Duodenal mucosa (tissue), 2 donors: ENCODE data around the gene MAML3.

Experiments used
- H3K27ac ChIP-seq: one replicate; pipeline ENCODE4 v1.7.0; 2013; ENCODE audit warnings: low read depth, low read length
- H3K27me3 ChIP-seq, 2 donors: one replicate each; pipeline ENCODE4 v1.7.0; 2013; ENCODE audit warnings: low read length in 2 of 2, control low read depth in 1 of 2; ENCODE audit not compliant: insufficient read depth in 2 of 2, control insufficient read depth in 1 of 2
- H3K36me3 ChIP-seq, 2 donors: one replicate each; pipeline ENCODE4 v1.7.0; 2013; ENCODE audit warnings: low read length in 2 of 2, control low read depth in 1 of 2; ENCODE audit not compliant: insufficient read depth in 2 of 2, control insufficient read depth in 1 of 2
- H3K4me1 ChIP-seq, 2 donors: one replicate each; pipeline ENCODE4 v1.7.0; 2013; ENCODE audit warnings: low read length in 2 of 2, control low read depth in 1 of 2; ENCODE audit not compliant: insufficient read depth in 2 of 2, control insufficient read depth in 1 of 2
- H3K4me3 ChIP-seq, 2 donors: one replicate each; pipeline ENCODE4 v1.7.0; 2013; ENCODE audit warnings: low read length in 2 of 2, low read depth in 1 of 2
- H3K9ac ChIP-seq, 2 donors: one replicate each; pipeline ENCODE4 v1.7.0; 2013; ENCODE audit warnings: low read length in 2 of 2, low read depth in 1 of 2
- H3K9me3 ChIP-seq, 2 donors: one replicate each; pipeline ENCODE4 v1.7.0; 2013; ENCODE audit warnings: low read length in 2 of 2, control low read depth in 1 of 2; ENCODE audit not compliant: control insufficient read depth in 1 of 2

MAML3 gene

DNA sequence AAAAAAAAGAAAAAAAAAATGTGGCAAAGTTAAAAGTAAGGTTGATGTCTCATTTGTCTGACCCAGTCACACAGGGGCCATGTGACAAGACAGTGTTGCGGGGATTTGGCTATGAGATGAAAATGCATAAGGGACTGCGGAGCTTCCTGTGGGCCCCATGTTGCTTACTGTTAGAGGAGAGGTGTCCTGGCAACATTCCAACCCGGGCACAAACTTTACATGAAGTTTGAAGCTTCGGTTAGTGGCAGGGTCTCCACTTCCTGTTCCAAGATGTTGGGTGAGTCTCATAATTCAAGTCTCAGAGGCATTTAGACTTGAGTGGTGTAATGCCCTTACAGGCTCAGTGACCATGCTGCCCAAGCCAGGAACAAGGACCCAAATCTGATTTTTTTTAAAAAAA lies 111.3 kb downstream of the MAML3 start:
- Histone ChIP-seq H3K9me3 (no peaks in the 10 kb centered on the region), H3K27ac (no peak overlapping the region), H3K4me1 (peaks cover 22 to 38% of the 10 kb centered on the region in 2 donors), H3K9ac (no peak overlapping the region), H3K27me3 (no peaks in the 10 kb centered on the region), H3K4me3 (no peak overlapping the region), H3K36me3 (no peaks in the 10 kb centered on the region)

GRCh38 chr4:140038031-140038533 lies 115.9 kb downstream of the MAML3 start:
- no peak overlapping the region for H3K4me3 ChIP-seq
- no peak overlapping the region for H3K9ac ChIP-seq
- peaks cover 16 to 33% of the 10 kb centered on the region in 2 donors for H3K4me1 ChIP-seq
- no peaks in the 10 kb centered on the region for H3K9me3 ChIP-seq
- no peaks in the 10 kb centered on the region for H3K27me3 ChIP-seq
- H3K27ac ChIP-seq, result no peak overlapping the region
- no peaks in the 10 kb centered on the region for H3K36me3 ChIP-seq

DNA sequence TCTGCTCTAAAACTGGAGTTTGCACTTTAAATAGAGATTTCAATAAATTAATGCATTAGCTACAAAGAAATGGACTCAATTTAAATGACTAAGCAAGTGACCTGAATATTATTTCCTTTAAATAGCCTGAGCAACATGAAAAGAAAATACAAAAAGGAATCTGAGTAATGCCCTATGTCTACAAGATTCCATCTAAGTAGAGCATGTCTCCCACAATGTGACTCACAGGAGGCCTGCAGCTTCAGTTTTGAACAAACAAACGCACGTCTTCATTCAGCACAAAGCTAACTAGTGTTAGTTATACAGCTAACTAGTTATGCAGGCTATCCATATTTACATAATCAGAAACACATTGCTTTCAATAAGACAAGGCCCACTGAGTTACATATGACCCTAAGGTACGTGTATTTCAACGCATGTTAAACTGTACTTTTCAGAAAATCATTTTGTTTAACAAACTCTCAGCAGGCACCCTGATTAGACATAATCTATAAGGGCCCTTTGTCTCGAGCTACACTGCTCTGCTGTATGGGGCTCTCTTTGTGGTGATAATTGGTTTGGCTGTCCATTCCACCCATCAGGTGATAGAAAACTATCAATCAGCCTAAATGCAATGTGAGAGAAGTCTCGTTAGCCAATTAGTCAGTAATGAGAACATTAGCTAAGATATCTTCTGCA lies 116.5 kb downstream of the MAML3 start:
- H3K9me3 ChIP-seq, result no peaks in the 10 kb centered on the region
- H3K27me3 ChIP-seq, result no peaks in the 10 kb centered on the region
- H3K4me3 ChIP-seq, result no peak overlapping the region
- no peak overlapping the region for H3K27ac ChIP-seq
- no peak overlapping the region for H3K9ac ChIP-seq
- peaks cover 16 to 38% of the 10 kb centered on the region in 2 donors for H3K4me1 ChIP-seq
- no peaks in the 10 kb centered on the region for H3K36me3 ChIP-seq

GRCh38 chr4:140031706-140032105 lies 122.3 kb downstream of the MAML3 start:
- H3K9ac ChIP-seq, result no peak overlapping the region
- peaks cover 20 to 50% of the 10 kb centered on the region in 2 donors for H3K4me1 ChIP-seq
- H3K27ac ChIP-seq, result no peak overlapping the region
- no peak overlapping the region for H3K4me3 ChIP-seq
- no peaks in the 10 kb centered on the region for H3K9me3 ChIP-seq
- H3K27me3 ChIP-seq, result no peaks in the 10 kb centered on the region
- no peaks in the 10 kb centered on the region for H3K36me3 ChIP-seq

- Histone ChIP-seq H3K27me3 (no peaks in the 10 kb centered on the region), H3K9ac (no peak overlapping the region), H3K36me3 (no peaks in the 10 kb centered on the region), H3K27ac (no peak overlapping the region), H3K9me3 (no peaks in the 10 kb centered on the region), H3K4me3 (no peak overlapping the region), H3K4me1 (peaks cover 20 to 49% of the 10 kb centered on the region in 2 donors)
Observed at GRCh38 chr4:140031061-140031460, 122.9 kb downstream of the MAML3 start.

DNA sequence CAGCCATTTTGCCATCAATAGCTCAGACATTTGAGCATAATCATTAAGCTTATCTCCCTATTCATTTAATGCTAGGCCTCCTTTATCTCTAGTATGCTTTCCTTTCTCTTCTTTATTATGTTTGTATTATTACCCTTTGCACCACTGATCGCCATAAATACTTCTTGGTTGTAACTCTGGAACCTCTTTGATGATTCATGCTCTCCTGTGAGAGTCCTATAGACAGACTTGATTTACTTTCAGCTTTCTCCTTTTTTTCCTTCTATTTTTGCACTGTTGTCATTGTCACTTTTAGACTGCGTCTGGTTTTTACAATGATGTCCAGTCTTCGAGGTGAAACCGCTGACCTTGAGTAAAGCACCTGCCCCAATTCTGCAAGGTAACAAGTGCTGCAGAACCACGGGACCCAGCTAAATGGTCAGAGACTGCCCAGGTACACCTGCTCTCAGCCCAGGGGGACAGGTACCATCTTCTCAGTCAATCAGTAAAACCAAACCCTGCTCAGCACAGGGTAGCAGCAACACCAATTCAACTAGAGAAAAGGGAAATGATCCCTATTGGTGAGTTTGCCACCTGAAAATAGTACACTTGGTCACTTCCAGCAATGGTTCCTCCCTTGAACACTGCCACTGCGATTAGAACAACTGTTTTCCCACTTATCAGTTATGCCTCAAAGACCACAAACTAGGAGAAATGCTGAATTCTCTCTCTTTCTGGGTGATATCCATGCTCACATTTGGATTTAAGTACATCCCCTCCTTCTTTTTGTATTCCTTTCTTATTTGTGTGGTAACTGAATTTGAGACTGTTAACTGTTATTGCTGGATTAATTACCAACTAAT lies 125.1 kb downstream of the MAML3 start:
- Histone ChIP-seq H3K27me3 (no peaks in the 10 kb centered on the region), H3K4me3 (peak overlapping the region; percentile 46), H3K36me3 (no peaks in the 10 kb centered on the region), H3K4me1 (peaks cover 28 to 62% of the 10 kb centered on the region in 2 donors), H3K27ac (peak overlapping the region; percentile 23), H3K9ac (peak overlapping the region; percentile 2 to 15), H3K9me3 (no peaks in the 10 kb centered on the region)

DNA sequence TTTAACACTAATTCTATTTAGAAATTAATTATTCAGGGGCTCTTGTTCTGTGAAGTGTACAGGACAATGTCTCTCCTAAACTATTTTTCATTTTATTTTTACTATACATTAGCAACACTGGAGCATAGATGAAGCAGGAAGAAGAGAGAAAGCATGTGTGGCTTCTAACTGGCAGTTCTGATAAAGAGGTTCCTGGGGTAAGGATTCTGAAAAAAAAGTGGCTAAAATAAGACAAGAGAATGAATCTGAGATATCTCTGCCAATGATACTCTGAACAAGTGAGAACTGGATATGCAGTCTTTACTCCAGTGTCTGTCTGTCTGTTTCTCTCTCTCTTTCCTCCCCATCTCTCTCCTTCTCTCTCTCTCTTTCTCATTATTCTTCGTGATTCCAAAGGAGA lies 125.9 kb downstream of the MAML3 start:
- H3K9ac ChIP-seq, result no peak overlapping the region
- no peaks in the 10 kb centered on the region for H3K36me3 ChIP-seq
- no peaks in the 10 kb centered on the region for H3K9me3 ChIP-seq
- H3K27ac ChIP-seq, result no peak overlapping the region
- peaks cover 28 to 66% of the 10 kb centered on the region in 2 donors for H3K4me1 ChIP-seq
- no peaks in the 10 kb centered on the region for H3K27me3 ChIP-seq
- peak overlapping the region in 1 of 2 donors; percentile 8 for H3K4me3 ChIP-seq

- Histone ChIP-seq H3K4me1 (peaks cover 28 to 67% of the 10 kb centered on the region in 2 donors), H3K27ac (no peak overlapping the region), H3K4me3 (no peak overlapping the region), H3K36me3 (no peaks in the 10 kb centered on the region), H3K9ac (no peak overlapping the region), H3K9me3 (no peaks in the 10 kb centered on the region), H3K27me3 (no peaks in the 10 kb centered on the region)
Observed at GRCh38 chr4:140027101-140027500, 126.9 kb downstream of the MAML3 start.

GRCh38 chr4:140025470-140025869 lies 128.5 kb downstream of the MAML3 start:
- no peaks in the 10 kb centered on the region for H3K9me3 ChIP-seq

More at GRCh38 chr4:140025470-140025869, 128.5 kb downstream of the MAML3 start:
- H3K4me1 ChIP-seq, result peaks cover 36 to 64% of the 10 kb centered on the region in 2 donors
- no peaks in the 10 kb centered on the region for H3K27me3 ChIP-seq
- H3K4me3 ChIP-seq, result no peak overlapping the region
- H3K9ac ChIP-seq, result no peak overlapping the region
- H3K36me3 ChIP-seq, result no peaks in the 10 kb centered on the region
- no peak overlapping the region for H3K27ac ChIP-seq
